ENCODE data around the gene LRRC75A. TPM values are rescaled to one million over a fixed set of nuclear protein-coding genes. Genes with fewer than 3 reads are reported as not detected.

The LRRC75A gene
- total and polyA plus RNA-seq, 2 of the 8 experiments (the other 6 are each of a cell fraction or from before 2014, with no cell fraction given): 9.7 to 9.9 TPM

GRCh38 chr17:16496820-16497489 is 5.0 kb upstream of the LRRC75A start:
- DNase-seq (ENCODE audit: low read depth in 1 of 2, low spot score in 2 of 2) (no peak), FAIRE-seq (no peak)
- no peak overlapping the region for H2AK5ac ChIP-seq (ENCODE audit: low read depth, low read length)
- H2BK20ac ChIP-seq (ENCODE audit: low read length): no peak overlapping the region
- TF ChIP-seq RNF2 (IDR thresholded peaks at IDR 0.05; ENCODE audit: borderline replicate concordance, low read depth, low read length, missing control alignments, poor library complexity, severe bottlenecking): no peak
- TF ChIP-seq YY1 (IDR thresholded peaks at IDR 0.05; ENCODE audit: low read depth, low read length): no peak
- TF ChIP-seq TCF12 (IDR thresholded peaks at IDR 0.05; ENCODE audit: low read depth, low read length): no peak
- no peak for TF ChIP-seq JUND (IDR thresholded peaks at IDR 0.05; ENCODE audit: low read length)
- H3K4me1 ChIP-seq (replicated peaks in 1 of 4; ENCODE audit: control insufficient read depth in 3 of 4, insufficient read depth in 4 of 4, low read length in 3 of 4): peaks cover 8 to 12% (median 9%) of the 10 kb centered on the region in 4 experiments; a peak in 6 of 7 replicates
- H2BK120ac ChIP-seq (replicated peaks; ENCODE audit: low read depth, low read length): no peak overlapping the region
- H3K18ac ChIP-seq (ENCODE audit: extremely low read depth, low read length): no peak overlapping the region
- H3K27ac ChIP-seq (ENCODE audit: low read depth, low read length): no peak overlapping the region
- H3K23ac ChIP-seq (ENCODE audit: insufficient read length): no peak overlapping the region
- ChIA-PET POLR2A (ENCODE audit: partially characterized antibody) (interaction anchor here (0.7 to 1.2 kb wide), 3 partner anchors 38 to 58 kb away, joined by 3 to 8 read pairs (median 4); no protein-coding TSS in a partner anchor), CTCF (ENCODE audit: partially characterized antibody) (interaction anchor here (1.3 to 12.0 kb wide), 5 partner anchors 12 to 39 kb away, joined by 3 to 176 read pairs (median 5); no protein-coding TSS in a partner anchor)
- peak overlapping the region; percentile 82; the same call in 1 of the 2 replicates for H2BK5ac ChIP-seq (ENCODE audit: low read depth, low read length)
- H2BK12ac ChIP-seq (ENCODE audit: low read depth, low read length): peak overlapping the region; percentile 77; the same call in 1 of the 2 replicates
- H4K20me1 ChIP-seq (replicated peaks in 1 of 2; ENCODE audit: control insufficient read depth in 1 of 2, insufficient read depth in 2 of 2, low read length in 2 of 2): no peaks in the 10 kb centered on the region
- H3K14ac ChIP-seq (ENCODE audit: insufficient read length): no peak overlapping the region
- peaks cover 0 to 11% (median 6%) of the 10 kb centered on the region in 4 experiments; a peak in 3 of 7 replicates for H3K27me3 ChIP-seq (replicated peaks in 1 of 4; ENCODE audit: control insufficient read depth in 3 of 4, extremely low read depth in 1 of 4, insufficient read depth in 3 of 4, low read length in 3 of 4)
- no peak overlapping the region for H3K56ac ChIP-seq (replicated peaks; ENCODE audit: insufficient read length, low read depth, low read length)
- H3K4me3 ChIP-seq (ENCODE audit: extremely low read depth in 1 of 4, insufficient read depth in 2 of 4, low read depth in 3 of 4, low read length in 4 of 4): no peak overlapping the region
- no peak overlapping the region for H3K9ac ChIP-seq (replicated peaks in 1 of 4; ENCODE audit: extremely low read depth in 1 of 4, low read depth in 3 of 4, low read length in 3 of 4)
- WGBS, 2 experiments (ENCODE audit: extremely low coverage in 1 of 2, insufficient coverage in 1 of 2, insufficient read length in 1 of 2, insufficient replicate concordance in 2 of 2, low coverage in 1 of 2, low lambda C conversion rate in 2 of 2, missing lambda C conversion rate in 1 of 2): 85% methylated on average over 12 of the region's 12 CpGs; no CpG with 5 or more reads in 1 of the 2 experiments
- no peaks in the 10 kb centered on the region for H3K79me2 ChIP-seq (ENCODE audit: control insufficient read depth in 1 of 2, insufficient read depth in 2 of 2, low read length in 2 of 2)
- no peak overlapping the region for H3K4me2 ChIP-seq (ENCODE audit: insufficient read depth in 1 of 2, low read depth in 2 of 2, low read length in 2 of 2)
- H2BK15ac ChIP-seq (ENCODE audit: low read length): no peak overlapping the region
- H4K5ac ChIP-seq (ENCODE audit: insufficient read length, low read depth, low read length): no peak overlapping the region
- no peak overlapping the region for H4K8ac ChIP-seq (ENCODE audit: extremely low read depth, insufficient read depth, low read length)
- H2AFZ ChIP-seq (ENCODE audit: low read length): no peak overlapping the region
- no peaks in the 10 kb centered on the region for H3K79me1 ChIP-seq (ENCODE audit: low read depth, low read length)
- H3K36me3 ChIP-seq (ENCODE audit: control insufficient read depth in 2 of 4, insufficient read depth in 4 of 4, low read length in 3 of 4): no peaks in the 10 kb centered on the region
- no peak overlapping the region for H4K91ac ChIP-seq (replicated peaks; ENCODE audit: insufficient read length, low read length)
- H3K4ac ChIP-seq (replicated peaks; ENCODE audit: insufficient read length, low read depth, low read length): no peak overlapping the region
- no peaks in the 10 kb centered on the region; the same call in 1 of the 2 replicates for H3K23me2 ChIP-seq (ENCODE audit: low read depth, low read length)
- H3K9me3 ChIP-seq (ENCODE audit: insufficient read depth in 2 of 2, low read depth in 1 of 2, low read length in 1 of 2): no peaks in the 10 kb centered on the region

Data from H1 (cell line).